CD4-positive, alpha-beta T cell treated with Interleukin-1 beta for 1 hour (primary cell): ENCODE results near the gene MGAT3.

Source experiments
- DNase-seq, 2 donors: peaks; one replicate each; pipeline ENCODE4 v3.0.0-alpha.2; 2020 to 2022

The MGAT3 gene

GRCh38 chr22:39473851-39474250, 17.0 kb downstream of the MGAT3 start:
- DNase-seq, result no peak

- DNase-seq, result no peak
Measured at GRCh38 chr22:39474351-39475111, 17.7 kb downstream of the MGAT3 start.

GRCh38 chr22:39475337-39475736, 18.5 kb downstream of the MGAT3 start:
- no peak for DNase-seq

DNA sequence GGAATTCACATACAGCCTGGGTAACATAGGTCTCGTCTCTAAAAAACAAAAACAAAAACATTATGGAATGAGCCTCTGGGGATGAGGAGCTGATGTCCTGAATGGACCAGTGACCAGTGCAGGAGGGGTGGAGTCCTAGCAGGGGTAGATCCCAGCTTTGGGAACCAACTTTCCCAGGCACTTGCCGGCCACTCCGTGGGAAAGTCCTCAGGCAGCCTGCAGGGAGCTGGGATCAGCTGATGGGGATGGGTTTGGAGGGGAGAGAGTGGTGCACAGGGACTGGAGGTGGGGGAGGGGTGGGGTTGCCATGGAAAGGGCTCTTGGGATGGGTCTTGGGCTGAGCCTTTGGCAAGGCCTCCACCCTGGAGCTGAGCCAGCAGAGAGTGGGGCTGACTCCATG, 19.1 kb downstream of the MGAT3 start:
- DNase-seq, result no peak

DNA sequence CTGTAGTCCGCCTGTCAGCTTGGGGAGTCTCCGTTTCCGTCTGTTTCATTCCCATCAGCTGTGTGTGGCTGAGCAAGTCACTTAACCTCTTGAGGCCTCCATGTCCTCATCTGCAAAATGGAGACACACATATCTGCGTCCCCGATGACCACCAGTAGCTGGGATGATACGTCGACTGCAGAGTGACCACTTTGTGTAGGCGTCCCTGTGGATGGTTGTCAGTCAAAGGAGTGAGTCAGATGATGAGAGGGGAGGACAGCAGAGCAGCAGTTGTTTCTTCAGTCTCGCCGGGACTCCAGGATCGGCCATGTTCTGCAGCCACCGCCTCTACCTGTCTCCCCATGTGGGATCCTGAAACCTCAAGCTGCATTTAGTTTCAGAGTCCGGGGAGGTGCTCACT, 19.9 kb downstream of the MGAT3 start:
- no peak for DNase-seq

DNA sequence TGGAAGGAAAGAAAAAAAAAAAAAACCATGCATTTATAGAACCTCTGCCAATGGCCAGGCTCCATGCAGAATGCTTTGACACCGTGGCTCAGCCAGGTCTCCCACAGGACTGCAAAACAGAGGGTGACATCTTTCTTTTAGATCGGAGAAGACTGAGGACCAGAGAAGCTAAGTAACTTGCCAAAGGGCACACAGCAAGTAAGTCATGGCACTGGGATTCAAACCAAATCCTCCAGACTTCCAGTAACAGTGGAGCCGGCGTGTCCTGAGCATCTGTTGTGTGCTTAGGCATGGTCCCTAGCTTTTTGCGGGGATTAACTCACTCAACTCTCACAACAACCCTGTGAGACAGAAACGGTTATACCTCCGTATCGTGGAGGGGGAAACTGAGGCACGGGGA, 20.7 kb downstream of the MGAT3 start:
- no peak for DNase-seq

GRCh38 chr22:39478441-39478850, 21.6 kb downstream of the MGAT3 start:
- DNase-seq, result no peak

- DNase-seq, result no peak
Measured at GRCh38 chr22:39479254-39479653, 22.4 kb downstream of the MGAT3 start.

GRCh38 chr22:39480557-39480956, 23.7 kb downstream of the MGAT3 start:
- DNase-seq, result no peak

DNA sequence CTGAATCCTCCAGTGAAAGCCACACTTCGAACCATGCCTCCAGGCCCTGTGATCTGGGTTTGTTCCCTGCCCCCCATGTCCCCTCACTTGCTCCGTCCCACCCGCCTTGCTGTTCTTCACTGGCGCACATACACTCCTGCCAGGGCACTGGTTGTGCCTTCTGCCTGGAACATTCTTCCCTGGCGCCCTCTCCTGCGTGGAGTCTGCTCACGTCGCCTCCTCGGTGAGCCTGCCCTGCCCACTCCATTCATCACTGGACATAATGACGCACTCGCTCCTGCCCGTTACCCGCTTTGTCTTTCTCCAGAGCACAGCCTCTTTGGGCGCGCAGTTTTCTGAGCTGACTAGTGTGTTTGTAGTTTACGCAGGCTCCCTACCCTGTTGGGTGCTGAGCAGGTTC, 24.2 kb downstream of the MGAT3 start:
- no peak for DNase-seq

DNA sequence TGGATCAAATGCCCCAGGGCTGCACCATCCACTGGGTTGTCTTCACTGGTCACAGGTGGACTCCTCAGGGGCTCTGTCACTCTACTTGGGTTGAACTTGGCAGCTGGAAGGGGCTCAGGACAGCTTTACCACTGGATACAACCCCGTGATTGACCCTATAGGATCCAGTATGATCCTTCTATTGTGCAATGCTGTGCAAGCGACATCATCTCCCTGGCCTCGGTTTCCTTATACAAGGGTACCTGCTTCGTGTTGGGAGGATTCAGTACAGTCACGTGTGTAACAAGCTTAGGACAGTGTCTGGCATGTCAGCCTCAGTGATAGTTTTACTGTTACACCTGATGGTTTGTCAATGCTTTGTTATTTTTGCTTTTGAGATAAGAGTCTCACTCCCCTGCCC, 24.8 kb downstream of the MGAT3 start:
- DNase-seq, result no peak

DNA sequence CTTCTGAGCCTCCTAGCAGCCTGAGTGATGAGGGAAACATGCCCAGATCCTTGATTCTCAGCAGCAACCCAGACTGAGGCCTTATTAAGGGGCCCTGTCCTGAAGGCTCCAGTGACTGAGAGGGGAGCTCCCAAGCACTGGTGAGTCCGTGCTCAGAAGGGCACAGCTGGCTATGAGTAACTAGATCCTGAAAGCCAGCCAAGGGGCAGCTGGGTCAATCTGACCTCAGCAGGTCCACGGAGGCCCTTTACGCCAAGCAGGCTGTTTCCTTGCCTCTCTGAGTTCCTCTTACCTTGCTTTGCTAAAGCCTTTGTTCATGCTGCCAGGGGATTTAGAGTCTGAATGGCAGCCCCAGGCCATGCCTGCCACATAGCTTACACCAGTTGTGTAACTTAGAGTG, 26.0 kb downstream of the MGAT3 start:
- DNase-seq, result no peak

DNA sequence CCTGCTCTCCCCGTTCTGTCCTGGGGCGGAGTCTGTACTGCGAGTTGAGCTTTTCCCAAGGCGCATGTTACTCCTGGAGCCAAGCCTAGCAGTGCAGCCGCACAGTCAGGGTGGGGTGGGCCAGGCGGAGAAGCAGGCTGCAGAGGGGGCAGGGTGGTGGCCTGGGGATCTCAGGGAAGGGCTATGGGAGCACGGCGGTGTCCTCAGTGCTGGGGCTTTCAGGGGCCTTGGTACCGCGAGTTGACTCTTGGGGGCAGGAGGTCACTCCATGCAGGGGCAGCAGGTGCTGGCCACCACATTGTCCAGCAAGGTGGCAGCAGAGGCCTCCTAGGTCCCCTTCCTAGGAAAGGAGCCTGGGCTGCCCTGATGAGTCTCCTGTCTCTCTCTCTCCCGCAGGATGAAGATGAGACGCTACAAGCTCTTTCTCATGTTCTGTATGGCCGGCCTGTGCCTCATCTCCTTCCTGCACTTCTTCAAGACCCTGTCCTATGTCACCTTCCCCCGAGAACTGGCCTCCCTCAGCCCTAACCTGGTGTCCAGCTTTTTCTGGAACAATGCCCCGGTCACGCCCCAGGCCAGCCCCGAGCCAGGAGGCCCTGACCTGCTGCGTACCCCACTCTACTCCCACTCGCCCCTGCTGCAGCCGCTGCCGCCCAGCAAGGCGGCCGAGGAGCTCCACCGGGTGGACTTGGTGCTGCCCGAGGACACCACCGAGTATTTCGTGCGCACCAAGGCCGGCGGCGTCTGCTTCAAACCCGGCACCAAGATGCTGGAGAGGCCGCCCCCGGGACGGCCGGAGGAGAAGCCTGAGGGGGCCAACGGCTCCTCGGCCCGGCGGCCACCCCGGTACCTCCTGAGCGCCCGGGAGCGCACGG, 30.4 kb downstream of the MGAT3 start:
- no peak for DNase-seq

DNA sequence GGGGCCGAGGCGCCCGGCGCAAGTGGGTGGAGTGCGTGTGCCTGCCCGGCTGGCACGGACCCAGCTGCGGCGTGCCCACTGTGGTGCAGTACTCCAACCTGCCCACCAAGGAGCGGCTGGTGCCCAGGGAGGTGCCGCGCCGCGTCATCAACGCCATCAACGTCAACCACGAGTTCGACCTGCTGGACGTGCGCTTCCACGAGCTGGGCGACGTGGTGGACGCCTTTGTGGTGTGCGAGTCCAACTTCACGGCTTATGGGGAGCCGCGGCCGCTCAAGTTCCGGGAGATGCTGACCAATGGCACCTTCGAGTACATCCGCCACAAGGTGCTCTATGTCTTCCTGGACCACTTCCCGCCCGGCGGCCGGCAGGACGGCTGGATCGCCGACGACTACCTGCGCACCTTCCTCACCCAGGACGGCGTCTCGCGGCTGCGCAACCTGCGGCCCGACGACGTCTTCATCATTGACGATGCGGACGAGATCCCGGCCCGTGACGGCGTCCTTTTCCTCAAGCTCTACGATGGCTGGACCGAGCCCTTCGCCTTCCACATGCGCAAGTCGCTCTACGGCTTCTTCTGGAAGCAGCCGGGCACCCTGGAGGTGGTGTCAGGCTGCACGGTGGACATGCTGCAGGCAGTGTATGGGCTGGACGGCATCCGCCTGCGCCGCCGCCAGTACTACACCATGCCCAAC, 31.2 kb downstream of the MGAT3 start:
- DNase-seq, result no peak

GRCh38 chr22:39488563-39489083, 31.8 kb downstream of the MGAT3 start:
- DNase-seq, result no peak

GRCh38 chr22:39489094-39490068, 32.6 kb downstream of the MGAT3 start:
- no peak for DNase-seq

GRCh38 chr22:39490135-39490798, 33.5 kb downstream of the MGAT3 start:
- peak; percentile 89 to 90 for DNase-seq

GRCh38 chr22:39490966-39491680, 34.3 kb downstream of the MGAT3 start:
- no peak for DNase-seq

- no peak for DNase-seq
Measured at GRCh38 chr22:39491696-39492095, 34.9 kb downstream of the MGAT3 start.

GRCh38 chr22:39492186-39492585, 35.4 kb downstream of the MGAT3 start:
- no peak for DNase-seq

DNA sequence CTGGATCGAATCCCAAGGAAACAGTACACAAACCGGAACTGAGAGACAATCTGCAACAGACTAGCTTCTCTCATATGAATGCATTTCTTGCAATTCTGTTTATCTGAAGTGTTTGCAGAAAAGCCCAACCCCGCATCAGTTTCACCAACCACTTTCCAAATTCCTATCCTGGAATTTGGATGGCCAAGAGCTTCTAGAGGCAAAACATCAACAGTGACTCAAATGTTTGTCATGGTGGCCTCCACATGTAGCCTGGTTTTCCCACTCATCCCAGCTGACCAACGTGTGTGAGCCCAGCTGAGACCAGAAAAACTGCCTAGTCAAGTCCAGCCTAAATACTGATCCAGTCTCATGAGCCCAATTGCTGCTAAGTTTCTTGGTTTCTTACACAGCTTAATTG, 36.9 kb downstream of the MGAT3 start:
- DNase-seq, result no peak
